Fibroblast of lung (primary cell): ENCODE results near the gene LRRC36. TPM values are rescaled to one million over a fixed set of nuclear protein-coding genes. Genes with fewer than 3 reads are reported as not detected.

Experiments used
- DNase-seq, 2 donors: peaks; one replicate each; pipeline versions ENCODE4 v3.0.0 to v3.0.0-alpha.2; 2010; ENCODE audit warnings: low read depth in 2 of 2
- H2AFZ ChIP-seq: 2 replicates; pipeline ENCODE4 v1.5.1; 2012; ENCODE audit warnings: low read length, control low read depth, inconsistent platforms
- H3K27ac ChIP-seq: 2 replicates; pipeline ENCODE4 v1.5.1; 2011; ENCODE audit warnings: low read length, control low read depth; ENCODE audit not compliant: insufficient read depth
- H3K27me3 ChIP-seq: 2 replicates; pipeline ENCODE4 v1.5.1; 2011; ENCODE audit warnings: mild to moderate bottlenecking, low read length; ENCODE audit not compliant: control insufficient read depth, insufficient read depth
- H3K36me3 ChIP-seq: 2 replicates; pipeline ENCODE4 v1.5.1; 2011; ENCODE audit warnings: low read length; ENCODE audit not compliant: control insufficient read depth, insufficient read depth
- H3K4me1 ChIP-seq: 2 replicates; pipeline ENCODE4 v1.5.1; 2011; ENCODE audit warnings: low read length; ENCODE audit not compliant: control insufficient read depth, insufficient read depth; ENCODE audit errors: extremely low read depth
- H3K4me2 ChIP-seq: 2 replicates; pipeline ENCODE4 v1.5.1; 2011; ENCODE audit warnings: low read length, control low read depth; ENCODE audit not compliant: insufficient read depth; ENCODE audit errors: extremely low read depth
- H3K4me3 ChIP-seq, 4 experiments: fragments of 200-600 bp in 1 of 4; sonication (generic) in 1 of 4; replicated peaks in 1 of 4; 2 replicates each; pipeline ENCODE4 v1.5.1; 2011 to 2016; ENCODE audit warnings: low read length in 4 of 4, low read depth in 3 of 4, mild to moderate bottlenecking in 3 of 4, control low read depth in 2 of 4, inconsistent platforms in 1 of 4, mixed read lengths in 1 of 4; ENCODE audit not compliant: insufficient read depth in 1 of 4; ENCODE audit errors: control extremely low read depth in 1 of 4
- H3K79me2 ChIP-seq: 2 replicates; pipeline ENCODE4 v1.5.1; 2012; ENCODE audit warnings: mild to moderate bottlenecking, low read length, inconsistent platforms; ENCODE audit not compliant: control insufficient read depth, insufficient read depth
- H3K9ac ChIP-seq: 2 replicates; pipeline ENCODE4 v1.5.1; 2011; ENCODE audit warnings: mild to moderate bottlenecking, low read length, control low read depth; ENCODE audit not compliant: insufficient read depth
- H3K9me3 ChIP-seq: 2 replicates; pipeline ENCODE4 v1.5.1; 2012; ENCODE audit warnings: low read depth, low read length; ENCODE audit not compliant: control insufficient read depth, insufficient read depth
- H4K20me1 ChIP-seq: 2 replicates; pipeline ENCODE4 v1.5.1; 2011; ENCODE audit warnings: low read length; ENCODE audit not compliant: control insufficient read depth, insufficient read depth; ENCODE audit errors: extremely low read depth
- CTCF ChIP-seq, 2 donors: IDR thresholded peaks in 1 of 2; conservative IDR thresholded peaks in 1 of 2; 1 replicate in 1 of 2; 2 replicates in 1 of 2; pipeline ENCODE4 v1.5.1; 2011 to 2012; ENCODE audit warnings: low read length in 2 of 2, control low read depth in 1 of 2, inconsistent platforms in 1 of 2, low read depth in 1 of 2, mild to moderate bottlenecking in 1 of 2
- EZH2 ChIP-seq: IDR thresholded peaks from 2 replicates; pipeline ENCODE4 v1.5.1; 2012; ENCODE audit warnings: low read length, control low read depth, mild to moderate bottlenecking; ENCODE audit errors: missing control alignments
- polyA plus RNA-seq, 2 donors: library from polyadenylated mRNA; depleted of rRNA in 1 of 2; stranded (reverse) in 1 of 2; unstranded in 1 of 2; fragments of >200 nt; gene quantifications; 2 replicates each; pipeline ENCODE4 v1.2.1, GENCODE V29; 2011 to 2012; ENCODE audit warnings: missing spikeins in 1 of 2
- total RNA-seq: library from RNA; depleted of rRNA; stranded (reverse); fragments of >200 nt; gene quantifications from 2 replicates; pipeline ENCODE4 v1.2.1, GENCODE V29; 2014

LRRC36 gene
- total and polyA plus RNA-seq, 2 donors (not counting 1 experiment from before 2014, with no cell fraction given), result 0.06 to 0.66 TPM

GRCh38 chr16:67417333-67418061 lies 90.9 kb downstream of the LRRC36 start:
- Histone ChIP-seq H3K4me1 (peaks cover 2% of the 10 kb centered on the region), H2AFZ (no peak overlapping the region), H3K27me3 (no peaks in the 10 kb centered on the region), H3K4me2 (no peak overlapping the region), H3K27ac (no peak overlapping the region), H3K36me3 (no peaks in the 10 kb centered on the region), H3K79me2 (no peaks in the 10 kb centered on the region), H3K9me3 (no peaks in the 10 kb centered on the region), H3K4me3 (no peak overlapping the region), H3K9ac (no peak overlapping the region), H4K20me1 (no peaks in the 10 kb centered on the region)
- TF ChIP-seq CTCF (conservative IDR thresholded peaks at IDR 0.05 in 1 of 2, IDR thresholded peaks at IDR 0.05 in 1 of 2; ENCODE audit: low read depth in 1 of 2, low read length in 2 of 2), result no peak
- TF ChIP-seq EZH2, result no peak
- DNase-seq, result no peak

GRCh38 chr16:67419502-67419901 lies 92.9 kb downstream of the LRRC36 start:
- Histone ChIP-seq H3K36me3 (no peaks in the 10 kb centered on the region), H3K9ac (no peak overlapping the region), H2AFZ (no peak overlapping the region), H3K9me3 (no peaks in the 10 kb centered on the region), H3K27me3 (peaks cover 4% of the 10 kb centered on the region), H3K79me2 (no peaks in the 10 kb centered on the region), H3K4me1 (peaks cover 2% of the 10 kb centered on the region), H3K27ac (no peak overlapping the region), H3K4me2 (no peak overlapping the region), H4K20me1 (no peaks in the 10 kb centered on the region), H3K4me3 (no peak overlapping the region)
- TF ChIP-seq EZH2, result no peak
- TF ChIP-seq CTCF (conservative IDR thresholded peaks at IDR 0.05 in 1 of 2, IDR thresholded peaks at IDR 0.05 in 1 of 2; ENCODE audit: low read depth in 1 of 2, low read length in 2 of 2), result no peak
- DNase-seq, result no peak

- no peak overlapping the region for H3K4me3 ChIP-seq
- H3K27me3 ChIP-seq, result peaks cover 4% of the 10 kb centered on the region
- H3K9ac ChIP-seq, result no peak overlapping the region
- H3K4me1 ChIP-seq, result peaks cover 2% of the 10 kb centered on the region
- H3K4me2 ChIP-seq, result no peak overlapping the region
- TF ChIP-seq EZH2 (no peak), CTCF (conservative IDR thresholded peaks at IDR 0.05 in 1 of 2, IDR thresholded peaks at IDR 0.05 in 1 of 2; ENCODE audit: low read depth in 1 of 2, low read length in 2 of 2) (no peak)
- no peak overlapping the region for H2AFZ ChIP-seq
- no peak for DNase-seq
- H3K27ac ChIP-seq, result no peak overlapping the region
- H4K20me1 ChIP-seq, result no peaks in the 10 kb centered on the region
- no peaks in the 10 kb centered on the region for H3K36me3 ChIP-seq
- no peaks in the 10 kb centered on the region for H3K79me2 ChIP-seq
- no peaks in the 10 kb centered on the region for H3K9me3 ChIP-seq
These were observed 93.3 kb downstream of the LRRC36 start for GRCh38 chr16:67419931-67420330.
